Activated CD4-positive, CD25-positive, alpha-beta regulatory T cell (primary cell): ENCODE data around the gene BBS1.
"Not testable (repeated sequence)": the region's sequence is repeated elsewhere in the genome, so short reads cannot be mapped to it uniquely, and the experiment has no call there.

Source experiments
- DNase-seq, 4 experiments: peaks; one replicate each; lab custom pipeline; 2025; lab: John Stamatoyannopoulos, UW

The BBS1 gene

DNA sequence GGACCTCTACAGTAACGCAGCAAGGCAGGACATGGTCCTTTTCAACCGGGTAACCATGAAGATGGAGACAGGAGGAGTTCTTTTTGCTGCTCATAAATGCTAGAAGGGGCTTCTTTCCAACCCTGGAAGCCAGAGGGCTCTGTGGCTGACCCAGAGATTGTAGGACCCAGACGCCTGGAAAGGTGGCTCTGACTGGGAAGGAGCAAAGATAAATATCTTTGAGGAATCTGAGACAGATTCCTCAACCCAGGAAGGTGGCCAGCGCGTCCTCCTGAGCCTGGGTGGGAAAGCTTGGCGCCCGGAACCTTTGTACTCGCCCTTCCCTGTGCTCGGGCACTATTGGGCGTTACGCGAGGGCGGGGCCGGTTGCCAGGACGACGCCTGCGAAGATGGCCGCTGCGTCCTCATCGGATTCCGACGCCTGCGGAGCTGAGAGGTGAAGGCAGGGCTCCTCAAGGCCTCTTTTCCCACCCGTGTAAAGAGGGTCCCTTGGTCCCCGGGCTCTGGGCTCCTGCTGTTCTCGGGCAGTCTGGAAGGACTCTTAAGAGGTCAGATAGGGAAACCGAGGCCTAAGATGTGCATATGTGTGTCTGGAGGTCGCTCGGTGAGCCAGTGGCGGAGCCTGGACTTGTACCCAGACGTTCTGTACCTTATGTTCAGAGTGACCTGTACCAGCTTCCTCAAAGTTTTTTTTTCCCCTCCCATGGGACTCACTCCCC lies at the start of gene BBS1:
TSS of gene BBS1 (plus strand) at position 365 of the 719 bp plus-strand sequence. CDS start at position 390, 25 bp downstream.
- peak; percentile 64 to 72 (median 68) for DNase-seq

DNA sequence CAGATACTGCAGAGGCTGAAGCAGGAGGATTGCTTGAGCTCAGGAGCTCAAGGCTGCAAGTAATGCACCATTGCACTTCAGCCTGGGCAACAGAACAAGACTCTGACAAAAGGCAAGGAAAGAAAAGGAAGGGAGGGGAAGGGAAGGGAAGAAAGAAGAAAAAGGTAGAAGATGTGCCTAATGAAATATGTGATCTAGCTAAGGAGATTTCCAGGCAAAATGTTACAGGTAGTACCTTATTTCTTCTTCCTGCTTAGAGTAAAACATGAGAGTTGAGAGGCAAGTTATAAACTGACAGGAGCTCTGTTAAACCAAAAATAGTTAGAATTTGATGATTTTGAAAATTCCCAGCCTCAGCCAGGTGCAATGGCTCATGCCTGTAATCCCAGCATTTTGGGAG lies 48.4 kb upstream of the BBS1 start:
- DNase-seq, result no peak

DNA sequence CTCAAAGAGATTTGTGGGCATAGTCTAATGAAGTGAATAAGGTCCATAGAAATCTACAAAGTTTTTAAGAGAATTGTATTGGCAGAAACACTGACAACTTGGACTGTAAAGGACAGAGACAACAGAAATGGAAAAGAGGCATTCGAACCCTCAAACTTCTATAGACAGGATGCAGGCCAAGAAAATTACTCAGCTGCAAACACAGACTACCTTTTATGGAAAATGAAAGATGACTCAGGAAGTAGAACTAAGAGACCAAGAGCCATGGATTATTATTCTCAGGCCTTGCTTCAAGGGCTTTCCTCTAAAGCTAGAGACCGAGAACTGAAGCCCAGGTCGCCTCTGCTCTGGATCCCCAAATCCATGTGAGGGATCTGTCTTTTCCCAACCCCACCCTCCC lies 47.5 kb upstream of the BBS1 start:
- no peak for DNase-seq

DNA sequence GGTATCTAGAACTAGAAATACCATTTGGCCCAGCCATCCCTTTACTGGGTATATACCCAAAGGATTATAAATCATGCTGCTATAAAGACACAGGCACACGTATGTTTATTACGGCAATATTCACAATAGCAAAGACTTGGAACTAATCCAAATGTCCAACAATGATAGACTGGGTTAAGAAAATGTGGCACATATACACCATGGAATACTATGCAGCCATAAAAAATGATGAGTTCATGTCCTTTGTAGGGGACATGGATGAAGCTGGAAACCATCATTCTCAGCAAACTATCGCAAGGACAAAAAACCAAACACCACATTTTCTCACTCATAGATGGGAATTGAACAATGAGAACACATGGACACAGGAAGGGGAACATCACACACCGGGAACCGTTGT lies 46.3 kb upstream of the BBS1 start:
- not testable (repeated sequence) for DNase-seq

DNA sequence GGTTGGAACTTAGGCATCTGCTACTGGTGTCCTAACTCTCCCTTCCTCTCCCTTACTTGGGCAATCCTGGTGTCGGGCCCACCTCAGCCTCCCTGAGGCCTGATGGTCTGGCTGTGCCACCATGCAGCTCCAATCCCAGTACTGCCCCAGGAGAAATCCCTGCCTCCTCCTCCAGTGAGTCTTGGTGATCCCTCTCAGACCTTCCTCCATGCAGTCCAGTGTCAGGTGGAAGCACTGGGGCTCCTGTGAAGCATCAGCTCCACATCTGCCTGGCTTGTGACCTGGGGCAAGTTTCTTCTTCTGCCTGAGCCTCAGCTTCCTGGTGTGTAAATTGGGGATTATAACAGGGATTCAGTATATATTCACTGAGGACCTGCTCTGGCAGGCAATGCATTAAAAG lies 45.5 kb upstream of the BBS1 start:
- no peak for DNase-seq

DNA sequence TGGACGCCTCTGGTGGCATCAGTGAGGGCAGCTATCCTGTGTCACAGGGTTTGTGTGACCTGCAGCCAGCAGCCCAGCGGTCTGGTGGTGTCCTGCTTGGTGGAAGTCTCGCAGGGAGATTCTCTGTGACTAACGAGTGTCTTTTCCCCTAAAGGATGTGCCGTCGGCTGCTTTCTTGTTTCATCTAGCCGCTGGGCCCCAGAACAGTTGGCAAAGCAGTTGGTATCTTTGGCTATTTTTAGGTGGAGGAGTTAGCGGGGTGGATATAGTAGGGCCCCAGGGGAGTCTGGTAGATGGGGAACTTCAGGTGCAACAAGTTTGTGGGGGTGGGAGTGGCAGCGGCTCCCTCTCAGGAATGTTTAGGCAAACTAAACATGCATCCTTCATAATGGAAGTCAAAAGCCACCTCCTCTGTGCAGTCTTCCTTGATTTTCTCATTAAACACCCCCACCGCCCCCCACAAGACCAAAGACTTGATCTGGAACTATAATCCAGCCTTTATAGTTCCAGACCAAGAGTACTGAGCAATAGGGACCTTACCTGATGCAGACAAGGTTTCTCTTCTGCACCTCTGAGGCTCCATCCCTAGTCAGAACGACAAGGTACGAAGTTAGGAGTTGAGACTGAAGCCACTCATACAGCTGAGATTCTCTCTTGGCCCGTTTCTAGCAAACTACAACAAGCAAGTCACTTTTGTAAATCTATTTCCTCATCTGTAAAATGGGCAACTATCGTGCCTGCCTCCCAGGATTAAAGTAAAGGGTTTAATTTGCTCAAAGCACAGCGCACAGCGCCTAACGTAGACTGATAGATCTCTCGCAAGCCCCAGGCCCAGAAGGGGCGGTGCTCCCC lies 44.8 kb upstream of the BBS1 start:
- no peak for DNase-seq

DNA sequence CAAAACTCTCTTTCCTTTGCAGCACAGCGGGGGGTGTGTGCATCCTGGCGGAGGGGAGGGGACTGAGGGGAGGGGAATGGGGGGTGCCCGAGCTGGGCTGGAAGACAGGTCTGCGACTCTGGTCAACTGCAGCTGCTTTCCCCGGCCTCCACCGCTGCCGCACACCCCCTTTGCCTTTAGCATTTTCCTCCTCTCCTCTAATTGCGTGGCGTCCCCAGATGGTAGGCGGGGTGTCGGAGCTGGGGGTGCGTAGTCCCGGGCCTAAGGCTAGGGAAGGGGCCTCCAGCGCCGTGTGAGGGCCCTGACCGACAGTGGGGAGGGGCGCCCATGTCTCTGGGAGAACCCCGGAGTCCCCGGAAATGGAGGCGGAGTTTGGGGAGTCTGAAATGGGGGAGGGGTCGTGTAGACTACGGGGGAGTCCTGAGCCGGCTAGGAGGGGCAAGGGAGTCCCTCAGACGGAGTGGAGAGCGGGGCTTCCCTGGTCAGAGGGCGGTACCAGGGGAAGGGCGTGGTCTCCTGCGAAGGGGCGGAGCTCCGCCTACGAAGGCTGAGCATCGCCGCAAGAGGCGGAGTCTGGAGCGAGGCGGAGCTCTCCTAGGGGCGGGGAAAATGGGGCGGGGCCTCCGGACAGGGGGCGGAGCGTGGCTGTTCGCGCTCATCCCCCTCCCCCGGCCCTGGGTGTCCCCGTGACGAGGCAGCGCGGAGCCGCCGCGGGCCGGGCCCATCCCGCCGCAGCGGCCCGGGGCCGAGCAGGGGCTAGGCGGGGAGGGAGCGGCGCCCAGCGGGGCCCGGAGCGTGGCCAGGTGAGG lies 44.0 kb upstream of the BBS1 start, which contains the start of gene PELI3:
TSS of gene PELI3 (plus strand) at position 681 of the 809 bp plus-strand sequence. CDS start 1,224 bp downstream, outside the sequence.
- DNase-seq, result peak; percentile 88 to 96 (median 90)

DNA sequence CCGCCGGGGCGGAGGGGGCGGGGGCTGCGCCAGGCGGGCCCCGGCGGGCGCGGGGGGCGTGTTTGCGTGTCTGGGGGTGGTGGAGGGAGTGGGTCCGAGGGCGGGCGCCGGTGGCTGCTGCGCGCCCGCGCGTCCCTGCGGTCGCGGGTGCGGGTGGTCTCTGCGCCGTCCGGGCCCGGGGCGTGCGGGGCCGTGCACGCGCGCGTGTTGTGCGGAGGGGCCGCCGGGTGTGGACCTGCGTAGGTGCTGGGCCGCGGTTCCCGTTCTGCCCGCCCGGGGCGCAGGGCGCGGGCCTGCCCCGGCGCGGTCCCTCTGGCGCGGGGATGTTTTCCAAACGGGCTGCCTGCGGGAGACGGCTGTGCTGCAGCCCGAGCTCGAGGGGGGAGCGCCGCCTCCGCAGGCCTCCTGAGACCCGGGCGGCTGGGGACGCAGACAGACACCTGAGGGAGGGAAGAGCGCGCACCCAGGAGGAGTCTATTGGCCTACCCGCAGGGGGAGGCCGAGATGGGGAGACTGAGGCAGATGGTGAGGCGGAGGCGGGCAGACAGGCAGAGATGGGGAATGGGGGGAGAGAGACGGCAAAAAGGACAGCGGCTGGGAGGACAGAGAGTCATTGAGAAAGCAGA lies 43.3 kb upstream of the BBS1 start:
- peak in 2 of 4 experiments; percentile 44 to 62 for DNase-seq

DNA sequence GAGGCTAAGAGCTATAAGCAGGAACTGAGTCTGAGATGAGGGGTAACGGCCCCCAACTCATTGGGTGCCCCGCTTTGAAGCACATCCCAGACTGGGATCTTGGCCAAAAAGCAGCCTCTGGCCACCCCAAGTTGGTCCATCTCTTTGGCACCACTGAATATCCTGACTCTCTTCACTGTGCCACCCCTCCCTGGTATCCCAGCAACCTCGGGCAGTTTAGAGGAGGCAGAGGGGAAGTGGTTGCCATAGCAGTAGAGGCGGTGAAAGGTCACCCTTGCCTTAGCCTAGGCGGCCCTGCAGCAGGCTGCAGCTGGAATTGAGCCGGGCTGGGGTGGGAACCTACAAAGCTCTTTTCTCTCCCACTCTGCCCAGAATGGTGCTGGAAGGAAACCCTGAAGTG lies 42.7 kb upstream of the BBS1 start:
- no peak for DNase-seq

DNA sequence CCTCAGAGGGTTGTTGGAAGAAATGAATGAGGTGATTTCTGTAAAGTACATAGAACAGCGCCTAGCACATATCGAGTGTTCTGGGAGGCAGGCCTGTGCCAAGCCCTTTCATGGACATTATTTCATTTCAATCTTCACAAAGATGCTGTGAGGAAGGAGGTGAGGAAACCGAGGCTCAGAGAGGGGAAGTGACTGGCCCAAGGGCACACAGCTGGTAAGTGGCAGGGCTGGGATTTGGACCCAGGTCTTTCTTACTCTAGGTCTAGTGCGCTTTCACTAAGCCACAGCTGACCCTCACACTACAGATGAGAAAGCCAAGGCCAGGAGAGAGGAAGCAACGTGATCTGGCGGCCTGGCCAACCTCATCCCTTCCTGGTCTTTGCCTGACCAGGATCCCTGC lies 41.7 kb upstream of the BBS1 start:
- DNase-seq, result no peak

DNA sequence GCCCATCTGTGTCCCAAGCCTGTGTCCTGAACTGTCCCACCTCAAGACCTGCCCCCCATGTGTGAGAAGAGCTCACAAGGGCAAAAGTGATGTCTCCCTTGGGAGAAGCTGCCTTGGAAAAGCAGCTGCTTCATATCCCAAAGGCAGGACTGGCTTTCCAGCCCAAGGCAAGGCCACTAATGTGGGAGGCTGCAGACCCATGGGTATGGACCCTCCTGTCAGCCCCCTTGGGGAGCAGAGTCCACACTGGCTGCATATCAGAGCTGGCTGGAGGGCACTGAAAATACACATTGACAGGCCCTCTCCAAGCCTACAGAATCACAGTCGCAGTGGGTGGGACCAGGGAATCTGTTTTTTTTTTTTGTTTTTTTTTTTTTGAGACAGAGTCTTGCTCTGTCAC lies 41.0 kb upstream of the BBS1 start:
- DNase-seq, result no peak

DNA sequence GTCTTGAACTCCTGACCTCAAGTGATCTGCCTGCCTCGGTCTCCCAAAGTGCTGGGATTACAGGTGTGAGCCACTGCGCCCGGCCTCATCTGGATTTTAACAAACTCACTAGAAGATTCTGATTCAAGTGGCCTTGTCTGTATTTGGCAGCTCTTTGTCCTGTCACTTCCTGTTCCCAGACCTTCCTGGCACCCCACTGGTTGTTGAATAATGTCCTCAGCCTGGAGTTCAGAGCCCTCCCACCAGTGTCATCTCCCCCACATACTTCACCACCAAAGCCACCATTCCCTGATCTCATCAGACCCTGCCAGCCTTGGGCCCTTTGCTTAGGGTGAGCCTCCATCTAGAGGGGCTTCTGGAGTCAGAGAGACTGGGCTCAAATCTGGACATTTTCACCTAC lies 40.4 kb upstream of the BBS1 start:
- no peak for DNase-seq

DNA sequence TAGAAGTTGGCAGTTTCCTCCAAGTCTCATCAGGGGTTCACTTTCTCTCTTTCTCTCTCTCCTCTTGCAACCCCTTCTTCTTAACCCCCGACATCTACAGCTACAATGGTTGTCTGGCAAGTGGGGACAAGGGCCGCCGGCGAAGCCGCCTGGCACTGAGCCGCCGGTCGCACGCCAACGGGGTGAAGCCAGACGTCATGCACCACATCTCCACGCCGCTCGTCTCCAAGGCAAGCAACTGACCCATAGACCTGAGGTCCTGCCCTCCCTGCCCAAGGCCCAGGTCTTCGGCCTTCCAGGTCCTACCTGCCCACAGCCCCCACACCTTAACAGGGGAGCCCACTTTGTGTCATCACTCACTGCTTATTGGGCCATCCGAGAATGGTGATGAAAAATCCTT lies 39.3 kb upstream of the BBS1 start:
- no peak for DNase-seq

DNA sequence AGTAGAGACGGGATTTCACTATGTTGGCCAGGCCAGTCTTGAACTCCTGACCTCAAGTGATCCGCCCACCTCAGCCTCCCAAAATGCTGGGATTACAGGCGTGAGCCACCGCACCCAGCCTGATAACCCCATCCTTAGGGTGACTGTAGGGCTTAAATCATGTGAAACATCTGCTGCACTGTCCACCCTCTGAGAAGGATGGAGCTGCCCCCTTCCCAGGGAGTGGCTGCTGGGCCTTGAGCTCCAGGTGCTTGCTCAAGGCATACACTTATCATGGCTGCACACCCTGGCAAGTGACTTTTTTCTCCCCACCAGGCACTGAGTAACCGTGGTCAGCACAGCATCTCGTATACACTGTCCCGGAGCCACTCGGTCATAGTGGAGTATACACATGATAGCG lies 38.4 kb upstream of the BBS1 start:
- no peak for DNase-seq

DNA sequence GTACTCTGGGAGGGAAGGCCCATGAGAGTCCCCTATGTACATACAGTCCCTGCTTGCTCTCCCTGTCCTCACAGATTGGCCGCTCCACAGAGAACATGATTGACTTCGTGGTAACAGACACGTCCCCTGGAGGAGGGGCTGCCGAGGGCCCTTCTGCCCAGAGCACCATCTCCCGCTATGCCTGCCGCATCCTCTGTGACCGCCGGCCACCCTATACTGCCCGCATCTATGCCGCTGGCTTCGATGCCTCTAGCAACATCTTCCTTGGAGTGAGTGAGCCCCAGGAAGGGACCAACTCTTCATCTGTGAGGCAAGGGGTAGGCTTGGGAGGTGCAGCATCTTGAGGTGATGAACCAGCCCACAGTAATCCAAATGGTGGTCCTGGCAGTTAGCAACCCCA lies 37.3 kb upstream of the BBS1 start:
- no peak for DNase-seq

DNA sequence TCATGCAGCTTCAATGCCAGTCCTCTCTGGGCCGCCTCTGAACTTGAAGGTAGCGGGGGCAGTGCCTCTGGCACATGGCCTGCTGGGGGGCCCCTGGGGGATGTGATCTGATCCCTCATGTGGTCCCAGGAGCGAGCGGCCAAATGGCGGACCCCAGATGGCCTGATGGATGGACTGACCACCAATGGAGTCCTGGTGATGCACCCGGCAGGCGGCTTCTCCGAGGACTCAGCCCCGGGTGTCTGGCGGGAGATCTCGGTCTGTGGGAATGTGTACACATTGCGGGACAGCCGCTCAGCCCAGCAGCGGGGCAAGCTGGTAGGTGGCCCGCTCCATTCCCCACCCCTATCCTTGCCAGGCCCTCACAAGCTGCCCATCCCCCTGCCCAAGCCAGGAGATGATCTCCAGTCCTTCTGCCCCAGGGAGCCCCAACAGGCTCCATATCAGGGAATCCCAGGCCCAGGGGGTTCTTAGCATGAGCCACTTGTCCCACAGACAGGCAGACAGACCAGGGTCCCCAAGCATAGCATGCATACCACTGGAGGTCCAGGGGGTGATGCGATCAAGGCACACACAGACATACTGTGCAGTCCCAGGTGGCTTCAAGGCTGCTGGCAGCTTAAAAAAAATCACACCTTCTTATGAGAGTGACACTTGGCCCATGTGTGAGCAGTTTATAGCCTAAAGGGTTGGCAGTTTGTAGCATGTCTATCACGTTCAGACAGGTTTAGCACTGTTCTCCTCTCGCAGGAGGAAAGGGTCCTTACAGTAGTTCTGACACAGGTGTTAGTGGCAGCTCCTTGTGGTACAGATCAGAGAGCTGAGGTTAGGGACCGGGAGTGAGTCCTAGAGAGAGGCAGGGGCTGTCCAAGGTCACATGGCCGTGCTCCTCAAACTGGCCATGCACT lies 36.6 kb upstream of the BBS1 start:
- no peak for DNase-seq

DNA sequence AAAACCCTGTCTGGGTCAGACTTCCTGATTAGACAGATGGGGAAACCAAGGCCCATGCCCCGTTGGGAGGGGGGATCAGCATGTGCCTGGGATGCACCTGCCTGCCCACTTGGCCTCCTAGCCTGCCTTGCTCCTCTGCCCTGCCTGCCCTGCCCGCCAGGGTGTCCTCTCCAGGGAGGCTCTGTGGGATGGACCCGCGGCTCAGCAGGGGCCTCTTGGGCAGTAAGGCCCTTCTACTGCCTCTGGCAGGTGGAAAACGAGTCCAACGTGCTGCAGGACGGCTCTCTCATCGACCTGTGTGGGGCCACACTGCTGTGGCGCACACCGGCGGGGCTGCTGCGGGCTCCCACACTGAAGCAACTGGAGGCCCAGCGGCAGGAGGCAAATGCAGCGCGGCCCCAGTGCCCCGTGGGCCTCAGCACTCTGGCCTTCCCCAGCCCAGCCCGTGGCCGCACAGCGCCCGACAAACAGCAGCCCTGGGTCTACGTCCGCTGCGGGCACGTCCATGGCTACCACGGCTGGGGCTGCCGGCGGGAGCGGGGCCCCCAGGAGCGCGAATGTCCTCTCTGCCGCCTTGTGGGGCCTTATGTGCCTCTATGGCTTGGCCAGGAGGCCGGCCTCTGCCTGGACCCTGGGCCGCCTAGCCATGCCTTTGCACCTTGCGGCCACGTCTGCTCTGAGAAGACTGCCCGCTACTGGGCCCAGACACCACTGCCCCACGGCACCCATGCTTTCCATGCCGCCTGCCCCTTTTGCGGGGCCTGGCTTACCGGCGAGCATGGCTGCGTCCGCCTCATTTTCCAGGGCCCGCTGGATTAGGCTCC lies 34.9 kb upstream of the BBS1 start:
- DNase-seq, result no peak

DNA sequence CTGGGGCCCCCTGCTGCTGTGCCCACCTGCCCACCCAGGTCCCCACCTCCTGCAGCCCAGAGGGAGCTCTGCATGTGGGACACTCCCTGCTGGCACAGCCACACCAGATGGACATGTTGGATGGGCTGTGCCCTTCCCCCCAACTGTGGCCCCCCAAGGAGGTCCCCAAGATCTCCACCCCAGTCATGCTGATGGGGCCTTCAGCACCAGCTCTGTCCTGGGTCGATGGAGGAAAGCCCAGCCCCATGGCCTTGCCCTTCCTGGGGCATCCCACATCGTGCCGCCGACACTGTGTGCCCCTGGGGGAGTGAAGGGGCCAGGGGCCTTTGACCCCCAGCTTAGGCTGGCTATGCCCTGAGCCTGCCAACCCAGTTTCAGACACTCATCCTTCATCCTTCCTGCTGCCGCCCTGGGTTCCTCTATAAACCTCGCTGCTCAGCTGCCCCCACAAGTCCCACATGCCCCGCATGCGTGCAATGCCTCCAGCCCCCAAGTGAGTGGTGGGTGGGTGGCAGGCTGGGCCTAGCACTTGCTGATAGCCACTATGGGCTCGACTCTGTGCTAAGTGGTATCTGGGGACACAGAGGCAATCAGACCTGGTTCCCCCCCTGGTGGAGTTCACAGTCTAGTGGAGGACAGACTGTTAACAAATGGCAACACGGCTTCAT lies 34.1 kb upstream of the BBS1 start:
- no peak for DNase-seq

DNA sequence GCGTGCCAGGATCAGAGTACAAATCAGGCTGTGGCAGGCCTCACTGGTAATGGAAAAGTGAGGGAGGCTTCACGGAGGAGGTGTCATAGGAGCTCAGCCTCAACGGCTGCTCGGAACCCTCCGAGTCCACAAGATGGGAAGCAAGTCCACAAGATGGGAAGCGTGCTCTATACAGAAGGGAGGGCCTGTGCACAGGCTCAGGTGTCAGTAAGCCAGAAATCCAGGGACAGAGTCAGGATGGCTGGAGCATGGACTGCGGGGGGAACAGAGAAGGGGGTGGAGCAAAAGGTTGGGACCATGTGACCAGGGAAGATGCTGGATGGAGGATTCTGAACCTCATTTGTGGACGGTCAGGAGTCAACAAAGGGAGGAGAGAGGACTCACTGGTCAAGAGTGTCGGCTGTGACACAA lies 33.6 kb upstream of the BBS1 start:
- DNase-seq, result no peak
